ENCODE results near the gene OR10Z1.

DNA sequence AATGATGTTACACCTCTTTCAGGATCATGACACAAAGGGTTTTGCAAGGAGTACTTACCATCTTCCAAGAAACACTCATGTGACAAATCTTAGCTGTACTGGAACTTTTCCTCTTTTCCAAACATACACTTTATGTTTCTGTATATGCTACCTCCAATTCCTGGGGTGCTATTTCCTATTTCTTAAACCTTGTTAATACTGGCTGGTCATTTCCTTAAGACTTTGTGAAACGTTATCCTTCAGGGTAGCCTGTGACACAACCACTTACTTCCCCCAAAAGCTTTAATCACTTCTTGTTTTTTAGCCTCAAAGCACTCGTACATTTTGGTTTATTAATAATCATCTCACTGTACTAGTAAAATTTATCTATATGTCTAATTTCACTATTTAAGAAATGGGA is 39.4 kb downstream of the OR10Z1 start:
- TF ChIP-seq CBX2 (IDR thresholded peaks at IDR 0.05; ENCODE audit: low read depth, low read length) (no peak), CBX2 (CRISPR knock-in tag; IDR thresholded peaks at IDR 0.05; ENCODE audit: low read depth) (no peak), PHF8 (CRISPR knock-in tag; IDR thresholded peaks at IDR 0.05) (no peak), ZC3H13 (CRISPR knock-in tag; IDR thresholded peaks at IDR 0.05) (no peak), NR2C2 (CRISPR knock-in tag; IDR thresholded peaks at IDR 0.05; ENCODE audit: borderline replicate concordance) (no peak)
- TF ChIP-seq, protein P1, sequence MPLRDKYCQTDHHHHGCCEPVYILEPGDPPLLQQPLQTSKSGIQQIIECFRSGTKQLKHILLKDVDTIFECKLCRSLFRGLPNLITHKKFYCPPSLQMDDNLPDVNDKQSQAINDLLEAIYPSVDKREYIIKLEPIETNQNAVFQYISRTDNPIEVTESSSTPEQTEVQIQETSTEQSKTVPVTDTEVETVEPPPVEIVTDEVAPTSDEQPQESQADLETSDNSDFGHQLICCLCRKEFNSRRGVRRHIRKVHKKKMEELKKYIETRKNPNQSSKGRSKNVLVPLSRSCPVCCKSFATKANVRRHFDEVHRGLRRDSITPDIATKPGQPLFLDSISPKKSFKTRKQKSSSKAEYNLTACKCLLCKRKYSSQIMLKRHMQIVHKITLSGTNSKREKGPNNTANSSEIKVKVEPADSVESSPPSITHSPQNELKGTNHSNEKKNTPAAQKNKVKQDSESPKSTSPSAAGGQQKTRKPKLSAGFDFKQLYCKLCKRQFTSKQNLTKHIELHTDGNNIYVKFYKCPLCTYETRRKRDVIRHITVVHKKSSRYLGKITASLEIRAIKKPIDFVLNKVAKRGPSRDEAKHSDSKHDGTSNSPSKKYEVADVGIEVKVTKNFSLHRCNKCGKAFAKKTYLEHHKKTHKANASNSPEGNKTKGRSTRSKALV (CRISPR knock-in tag; IDR thresholded peaks at IDR 0.05): no peak

Data from HepG2 (cell line).